Ramos (cell line): ENCODE results near the gene SP140L.
"Not testable (repeated sequence)": the region's sequence is repeated elsewhere in the genome, so short reads cannot be mapped to it uniquely, and the experiment has no call there.

Experiments used
- in situ Hi-C: fragments of 300-500 bp; cut with MboI; formaldehyde crosslinking; loops from one replicate; pipeline ENCODE4 v1.14.3; 2022; ENCODE audit warnings: low sequenced_read_pairs; ENCODE audit not compliant: unreplicated experiment

SP140L gene

DNA sequence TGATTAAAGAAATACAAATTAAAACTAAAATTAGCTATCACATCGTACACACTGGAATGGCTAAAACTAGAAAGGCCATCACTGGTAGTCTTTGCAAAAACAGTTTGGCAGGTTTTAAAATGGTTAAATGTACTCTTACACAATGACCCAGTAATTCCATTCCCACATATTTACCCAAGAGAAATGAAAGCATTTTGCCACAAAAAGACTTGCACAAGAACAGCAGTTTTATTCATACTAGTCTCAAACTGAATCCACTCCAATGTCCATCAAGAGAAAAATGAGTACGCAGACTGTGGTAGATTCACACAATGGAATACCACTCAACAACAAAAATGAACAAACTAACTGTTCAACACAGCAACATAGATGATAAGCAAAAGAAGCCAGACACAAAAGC is 29.1 kb downstream of the SP140L start:
- in situ Hi-C loops: no loop called here

DNA sequence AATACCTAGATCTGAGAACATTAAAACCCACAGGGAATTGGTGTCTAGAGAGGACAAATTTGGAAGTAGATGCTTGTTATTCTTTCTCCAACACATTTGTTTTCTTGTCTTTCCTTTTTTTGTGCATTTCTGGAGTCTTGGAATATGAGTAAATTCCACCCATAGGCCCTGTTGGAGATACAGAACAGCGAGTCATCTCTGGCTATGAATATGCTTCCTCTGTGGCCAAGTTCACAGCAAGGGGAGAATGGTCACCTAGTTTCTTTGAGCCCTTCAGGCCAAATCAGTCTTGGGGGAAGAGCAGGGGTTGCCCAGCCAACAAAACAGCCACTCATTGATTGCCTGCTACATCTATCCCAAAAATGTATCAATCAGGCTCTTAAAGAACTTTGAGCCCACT is 31.3 kb downstream of the SP140L start:
- in situ Hi-C loops: no loop called here

DNA sequence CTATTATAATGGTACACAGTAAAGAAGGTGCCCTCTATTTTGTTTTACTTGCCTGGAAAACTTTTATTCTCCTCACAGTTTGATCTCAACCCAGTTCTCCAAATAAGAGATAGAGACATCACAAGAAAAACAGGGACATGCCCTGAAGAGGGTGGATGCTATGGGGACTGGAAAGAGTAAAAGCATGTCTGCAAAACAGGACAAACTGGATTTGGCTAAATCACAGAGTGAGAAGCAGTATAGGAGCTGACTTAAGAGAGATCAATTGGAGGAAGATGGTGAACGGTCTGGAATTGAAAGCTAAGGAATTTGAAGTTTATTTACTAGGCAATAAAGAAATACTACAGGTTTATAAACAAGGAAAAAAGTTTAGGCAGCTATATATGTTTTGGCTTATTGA is 33.0 kb downstream of the SP140L start:
- in situ Hi-C loops: no loop called here

DNA sequence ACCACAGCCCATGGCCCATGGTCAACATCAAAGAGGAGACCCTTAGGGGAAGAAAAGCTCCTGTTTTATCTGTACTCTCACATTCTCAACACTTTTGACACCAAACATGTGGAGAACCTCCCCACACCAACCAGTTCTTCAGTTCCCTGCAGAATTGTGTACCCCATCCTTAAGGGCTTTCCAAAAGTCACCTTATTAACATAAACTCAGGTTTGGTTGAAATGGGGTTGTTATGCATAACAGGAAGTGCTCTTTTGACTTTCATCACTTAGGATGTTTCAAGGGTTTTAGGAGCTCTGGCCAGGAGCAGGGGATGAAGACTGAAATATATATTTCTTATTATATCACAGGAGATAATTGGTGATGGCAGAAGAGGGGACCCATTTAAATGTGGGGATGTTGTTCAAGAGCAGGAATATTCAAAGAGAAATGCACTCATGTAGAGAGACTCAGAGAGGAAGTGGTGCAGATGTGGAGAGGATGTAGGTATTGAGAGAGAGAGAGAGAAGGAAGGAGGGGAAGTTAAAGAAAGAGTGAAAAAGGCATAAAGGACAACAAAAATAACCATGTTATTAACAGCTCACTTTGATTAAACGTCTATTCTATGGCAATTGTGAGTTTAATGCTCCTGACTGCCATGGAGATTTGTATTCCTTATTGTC is 35.2 kb downstream of the SP140L start:
- in situ Hi-C loops: no loop called here

DNA sequence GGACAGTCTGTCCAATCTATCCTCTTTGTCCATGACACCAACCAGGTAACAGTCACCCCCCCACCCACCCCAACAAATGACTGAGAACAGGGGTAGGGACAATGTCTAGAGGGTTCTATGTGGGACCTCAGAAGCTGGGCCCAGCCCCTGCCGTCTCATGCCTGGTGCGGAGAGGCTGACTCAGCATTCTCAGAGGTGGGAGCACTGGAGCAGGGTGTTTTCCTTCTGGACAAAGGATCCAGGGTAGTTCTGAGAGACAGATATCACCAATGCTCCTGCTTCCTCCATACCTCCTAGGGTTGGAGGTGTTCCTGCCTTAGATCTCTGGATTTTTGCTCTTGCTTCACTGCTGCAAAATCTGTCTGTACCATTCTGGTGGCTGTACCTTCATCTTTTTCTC is 55.1 kb downstream of the SP140L start:
- in situ Hi-C loops: no loop called here

DNA sequence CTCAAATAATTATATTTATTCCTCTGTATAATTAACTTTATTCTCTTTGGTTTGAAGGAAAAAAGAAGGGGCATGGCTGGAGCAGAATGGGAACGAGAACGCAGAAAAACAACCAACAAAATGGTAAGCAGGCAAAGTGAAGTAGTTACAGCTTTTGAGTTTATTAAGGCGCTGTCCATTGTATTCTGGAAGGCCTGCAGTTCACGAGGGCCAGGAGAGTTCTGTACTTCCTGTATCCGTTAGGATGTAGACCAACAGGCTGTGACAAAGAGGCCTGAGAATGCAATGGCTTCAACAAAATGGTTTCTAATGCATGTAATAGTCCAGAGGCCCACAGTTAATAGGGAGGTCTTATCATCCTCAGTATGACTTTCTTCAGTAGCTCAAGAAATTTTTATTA is 56.5 kb downstream of the SP140L start:
- in situ Hi-C loops: no loop called here

DNA sequence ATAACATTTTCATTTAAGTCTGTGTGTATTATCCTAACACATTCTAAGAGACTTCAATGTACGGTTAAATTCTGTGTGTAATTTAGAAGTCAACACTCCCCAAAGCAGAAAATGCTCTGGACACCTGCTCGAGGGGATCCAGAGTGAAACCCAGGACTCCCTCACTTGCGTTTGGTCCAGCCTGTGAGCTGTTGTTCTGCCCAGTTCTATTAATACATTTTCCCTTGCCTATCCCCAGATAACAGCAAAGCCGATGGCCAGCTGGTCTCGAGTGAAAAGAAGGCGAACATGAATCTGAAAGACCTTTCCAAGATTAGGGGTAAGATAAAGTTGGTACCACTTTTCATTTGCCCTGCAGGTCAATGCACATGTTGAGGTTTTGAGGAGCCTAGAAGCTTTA is 58.0 kb downstream of the SP140L start:
- in situ Hi-C loops: no loop called here

DNA sequence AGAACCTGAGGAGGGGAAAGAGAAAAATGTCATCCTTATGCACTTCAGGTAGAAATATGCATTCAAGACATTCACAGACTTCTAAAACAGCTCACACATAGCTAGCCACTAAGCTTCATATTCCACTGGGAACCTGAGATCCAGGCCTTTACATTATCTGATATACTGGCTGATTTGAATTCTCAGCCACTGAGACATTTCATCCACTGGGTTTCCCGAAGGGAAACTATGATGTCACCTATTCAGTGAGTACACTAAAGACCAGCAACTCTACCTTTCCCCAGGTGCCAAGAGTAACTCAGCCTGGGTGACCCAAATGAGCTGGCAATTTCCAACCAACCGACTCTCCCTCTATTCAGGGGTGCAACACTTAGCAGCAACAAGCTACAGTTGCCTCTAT is 67.3 kb downstream of the SP140L start:
- in situ Hi-C loops: no loop called here

DNA sequence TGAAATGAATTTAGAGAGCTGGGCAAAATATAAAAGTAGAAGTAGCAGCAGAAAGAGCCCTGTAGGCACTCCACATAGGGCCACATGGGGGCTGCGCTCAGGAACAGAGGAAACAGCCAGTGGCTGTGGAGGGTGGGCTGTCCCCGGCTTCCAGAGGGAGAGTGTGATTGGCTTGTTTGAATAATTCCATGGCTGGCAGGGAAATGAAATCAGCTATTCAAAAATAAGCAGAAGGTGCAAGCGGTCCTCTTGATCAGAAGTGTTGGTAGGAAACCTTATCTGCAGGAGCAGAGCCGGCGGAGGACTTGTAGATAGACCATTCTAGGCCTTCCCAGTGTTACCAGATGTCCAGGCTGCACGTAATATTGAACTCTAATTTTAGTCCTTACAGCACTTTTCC is 71.7 kb downstream of the SP140L start:
- in situ Hi-C loops: not testable (repeated sequence)

DNA sequence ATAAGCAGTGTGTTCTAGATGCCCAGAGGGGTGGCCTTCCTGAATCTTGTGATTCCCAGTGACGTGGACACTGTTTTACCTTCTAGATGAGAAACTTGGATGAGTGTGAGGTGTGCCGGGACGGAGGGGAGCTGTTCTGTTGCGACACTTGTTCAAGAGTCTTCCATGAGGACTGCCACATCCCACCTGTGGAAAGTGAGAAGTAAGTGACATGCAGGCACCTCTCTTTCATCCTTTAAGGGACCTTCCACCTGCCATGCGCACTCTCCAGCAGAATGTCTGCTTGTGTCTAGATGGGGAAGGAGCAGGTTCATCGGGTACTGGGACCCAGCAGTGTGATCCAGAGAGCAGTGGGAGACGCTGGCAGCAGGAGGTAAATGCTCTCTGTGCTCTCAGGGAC is 73.0 kb downstream of the SP140L start:
- in situ Hi-C loops: no loop called here

DNA sequence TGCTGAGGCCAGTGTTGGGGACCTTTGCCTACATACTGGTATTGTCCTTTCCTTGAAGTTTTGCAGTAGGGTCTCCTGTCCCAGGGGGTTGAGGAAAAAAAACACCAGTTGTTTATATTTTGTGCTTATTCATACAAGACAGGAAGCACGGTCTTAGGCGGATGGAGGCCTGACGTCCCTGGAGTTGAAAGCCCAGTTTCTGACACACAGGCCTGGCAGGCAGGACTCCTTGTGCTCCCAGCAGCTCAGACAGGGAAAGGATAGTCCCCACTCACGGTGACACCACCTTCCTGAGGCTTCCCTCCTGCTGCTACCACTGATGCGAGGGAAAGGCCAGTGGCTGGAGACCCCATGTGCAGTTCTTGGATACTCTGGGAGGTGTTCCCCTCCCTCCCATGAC is 73.5 kb downstream of the SP140L start:
- in situ Hi-C loops: no loop called here

DNA sequence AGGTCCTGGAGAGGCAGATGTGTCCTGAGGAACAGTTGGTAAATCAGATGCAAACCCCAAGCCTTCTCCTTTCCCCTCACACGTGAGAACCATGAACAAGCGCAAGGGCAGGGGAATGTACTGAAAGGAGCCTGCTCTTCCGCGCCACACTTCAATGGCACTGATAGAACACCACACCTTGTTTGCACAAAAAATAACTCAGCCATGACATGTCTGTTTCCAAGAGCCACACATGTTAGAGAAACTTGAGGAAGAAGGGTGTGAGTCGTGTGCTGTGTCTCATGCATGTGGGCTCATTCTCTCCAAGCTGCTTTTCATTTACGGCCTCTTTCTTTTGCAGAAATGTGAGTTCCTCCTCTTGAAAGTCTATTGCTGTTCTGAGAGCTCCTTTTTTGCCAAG is 74.0 kb downstream of the SP140L start:
- in situ Hi-C loops: not testable (repeated sequence)

DNA sequence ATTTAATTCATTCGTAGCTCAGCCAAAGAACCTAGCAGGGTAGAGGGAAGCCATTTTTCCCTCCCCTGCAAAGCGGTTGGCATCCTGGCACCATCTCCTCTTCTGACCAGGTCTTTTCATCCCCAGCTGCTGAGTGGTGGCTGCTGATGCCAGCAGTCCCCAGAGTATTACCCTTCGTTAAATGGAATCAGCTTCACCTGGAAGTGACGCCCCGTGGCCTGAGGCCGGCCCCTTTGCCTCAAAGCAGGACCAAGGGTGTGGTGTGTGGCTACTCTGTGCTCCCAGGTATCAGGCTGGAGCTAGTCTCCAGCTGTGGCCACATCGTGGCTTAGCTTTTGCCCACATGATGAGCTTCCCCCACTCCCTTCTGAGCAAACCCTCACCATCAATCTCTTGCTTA is 76.8 kb downstream of the SP140L start:
- in situ Hi-C loops: no loop called here

DNA sequence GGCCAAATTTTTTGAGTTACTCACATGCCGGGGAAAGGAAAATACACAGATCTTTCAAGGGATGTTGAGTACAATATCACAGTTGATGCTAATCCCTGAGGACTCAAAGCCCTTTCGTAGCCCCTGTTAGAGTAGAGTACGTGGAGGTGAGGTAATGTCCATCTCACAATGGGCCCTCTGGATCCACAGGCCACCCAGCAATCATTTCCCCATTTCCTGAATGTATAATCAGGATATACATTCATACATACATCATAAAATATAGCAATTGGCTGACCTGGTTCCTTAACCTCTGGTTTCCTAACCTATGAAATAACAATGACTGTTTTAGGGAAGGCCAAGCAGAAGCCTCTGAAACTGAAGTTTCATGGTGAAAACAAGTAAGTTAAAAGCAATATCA is 78.8 kb downstream of the SP140L start:
- in situ Hi-C loops: no loop called here

DNA sequence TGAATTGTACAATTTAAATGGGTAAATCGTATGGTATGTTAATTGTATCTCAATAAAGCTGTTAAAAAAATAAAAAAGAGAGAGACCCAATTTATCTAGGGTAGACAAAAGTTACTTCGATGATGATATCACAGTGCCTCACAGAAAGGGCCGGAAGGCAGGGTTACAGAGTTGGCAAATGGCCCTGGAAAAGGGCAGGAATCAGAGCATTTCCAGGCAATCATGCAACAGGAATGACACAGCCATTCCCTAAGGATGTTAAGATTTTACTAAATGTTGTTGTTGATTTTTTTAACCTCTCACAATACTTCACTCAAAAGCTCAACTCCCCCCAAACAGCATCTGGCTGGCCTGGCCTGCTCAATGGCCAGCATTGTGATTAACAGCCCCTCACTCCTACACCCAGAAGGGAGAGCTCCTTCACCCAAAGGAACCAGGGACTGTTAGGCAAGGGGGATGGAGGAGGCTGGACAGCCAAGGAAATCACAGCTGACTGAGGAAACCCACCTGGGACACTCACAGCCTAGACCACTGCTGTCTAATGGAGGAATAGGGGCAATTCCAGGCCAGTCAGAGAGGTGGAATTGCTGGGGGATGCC is 81.3 kb downstream of the SP140L start:
- in situ Hi-C loops: no loop called here

DNA sequence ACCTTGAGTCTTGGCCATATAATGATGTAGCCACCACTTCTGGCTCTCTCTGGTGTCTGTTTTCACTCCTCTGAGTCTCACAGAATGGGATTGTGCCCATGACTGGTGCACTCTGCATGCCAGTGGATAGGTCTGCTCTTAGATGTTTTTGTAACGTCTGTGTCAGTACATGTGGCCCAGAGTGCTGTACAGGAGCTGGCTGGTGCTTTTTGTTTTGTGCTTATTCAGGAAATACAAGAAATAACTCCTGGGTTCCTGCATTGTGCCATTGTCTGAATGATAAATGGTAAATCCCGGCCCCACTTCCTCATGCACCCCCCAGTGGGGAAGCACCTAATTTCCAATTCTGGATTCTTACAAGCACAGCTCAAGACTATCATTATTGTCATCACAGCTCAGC is 82.3 kb downstream of the SP140L start:
- in situ Hi-C loops: not testable (repeated sequence)

DNA sequence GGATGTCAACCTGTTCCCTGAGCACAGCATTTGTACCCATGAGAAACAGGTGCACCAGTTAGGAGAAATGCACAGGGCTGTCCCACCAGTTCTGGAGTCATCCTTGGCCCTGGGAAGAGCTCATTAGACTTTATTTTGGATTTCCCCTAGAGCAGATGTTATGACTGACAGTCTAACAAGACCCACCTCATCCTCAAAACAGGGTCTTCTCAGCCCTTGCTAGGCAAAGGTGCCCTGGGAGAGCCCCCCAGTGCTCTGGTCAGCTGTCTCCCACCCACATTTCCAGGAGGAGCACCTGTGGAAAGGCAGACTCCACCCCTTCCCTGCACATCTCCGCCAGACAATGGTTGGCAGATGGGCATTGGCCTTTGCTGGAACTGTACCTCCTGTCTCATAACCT is 83.3 kb downstream of the SP140L start:
- in situ Hi-C loops: no loop called here

DNA sequence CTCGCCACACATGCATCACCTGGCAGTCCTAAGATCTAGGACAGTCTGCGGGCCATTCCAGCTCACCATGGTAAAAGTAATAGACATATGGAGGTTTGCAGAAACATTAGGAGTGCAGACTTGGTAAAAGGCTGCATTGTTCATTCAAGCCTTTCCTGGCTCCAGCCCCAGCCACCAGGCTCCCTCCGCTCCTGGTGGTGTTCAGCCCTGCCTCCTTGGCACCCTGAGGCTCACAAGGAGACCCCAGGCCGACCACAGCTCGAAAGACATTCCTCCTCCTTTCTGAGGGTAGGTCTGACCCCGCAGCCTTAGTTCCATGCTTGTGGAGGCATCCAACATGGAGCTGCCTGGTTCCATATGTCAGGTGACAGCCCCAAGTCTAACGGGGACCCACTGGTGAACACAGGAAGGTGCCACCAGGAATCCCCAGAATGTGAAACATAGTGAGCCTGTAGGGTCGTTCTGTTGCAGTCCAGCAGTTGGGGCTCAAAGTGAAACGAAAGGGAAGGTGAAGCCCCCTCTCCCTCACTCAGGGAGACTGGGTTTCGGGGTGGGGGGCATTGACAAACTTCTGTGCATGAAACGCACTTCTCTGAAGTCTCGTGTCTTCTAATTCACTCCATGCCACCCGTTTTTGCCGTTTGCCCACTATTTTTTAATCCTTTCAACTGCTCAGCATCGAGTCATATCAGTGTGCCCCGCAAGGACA is 84.0 kb downstream of the SP140L start:
- in situ Hi-C loops: no loop called here

DNA sequence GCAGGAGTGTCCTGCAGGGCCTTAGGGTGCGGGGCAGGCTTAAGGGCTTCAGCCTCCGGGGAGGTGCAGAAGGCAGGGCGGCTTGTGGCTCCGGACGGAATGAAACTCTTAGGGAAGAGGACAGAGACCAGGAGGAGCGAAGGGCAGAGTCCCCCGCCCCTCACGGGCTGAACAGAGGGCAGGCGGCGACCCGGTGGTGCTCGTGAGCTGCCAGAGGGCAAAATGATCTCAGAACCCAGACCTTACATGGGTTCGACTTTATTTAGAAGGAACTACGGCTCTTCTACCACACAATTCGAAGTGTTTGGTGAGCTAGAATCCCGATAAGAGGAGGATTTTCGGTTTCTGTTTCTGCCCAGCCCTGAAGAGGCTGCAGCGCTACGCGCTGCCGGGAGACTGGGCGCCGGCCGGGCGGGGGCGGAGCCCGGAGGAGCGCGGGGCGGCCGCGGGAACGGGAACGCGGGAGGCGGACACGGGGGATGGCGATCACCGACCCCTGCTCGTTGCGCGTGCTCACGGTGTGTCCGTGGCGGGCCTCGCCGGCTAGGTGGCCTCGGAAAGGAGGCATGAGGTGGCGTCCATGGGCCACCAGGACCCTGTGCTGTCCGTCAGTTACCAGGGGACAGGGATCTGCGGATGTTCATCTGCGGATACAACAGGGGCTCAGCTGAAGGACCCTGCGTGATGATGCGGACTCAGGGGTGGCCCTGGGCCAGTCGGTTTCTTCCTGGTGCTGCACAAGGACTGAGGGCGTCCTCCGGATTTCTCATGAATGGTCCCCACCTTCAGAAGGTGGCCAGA is 84.8 kb downstream of the SP140L start:
- in situ Hi-C loops: no loop called here

DNA sequence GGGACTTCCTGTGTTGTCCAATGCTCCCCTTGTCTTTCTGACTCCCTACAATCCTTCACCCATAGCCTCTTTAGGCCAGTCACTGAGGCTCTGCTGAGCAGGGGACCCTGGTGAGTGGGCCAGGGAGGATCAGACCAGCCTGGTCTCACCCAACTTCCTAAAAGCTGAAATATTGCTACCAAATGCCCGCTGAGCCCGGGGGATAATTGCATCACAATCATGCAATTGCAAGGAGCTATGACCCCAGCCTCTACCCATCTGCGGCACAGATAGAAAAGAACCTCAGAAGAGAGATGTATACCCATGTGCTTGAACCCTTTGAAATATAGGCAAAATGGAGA is 85.3 kb downstream of the SP140L start:
- in situ Hi-C loops: no loop called here

DNA sequence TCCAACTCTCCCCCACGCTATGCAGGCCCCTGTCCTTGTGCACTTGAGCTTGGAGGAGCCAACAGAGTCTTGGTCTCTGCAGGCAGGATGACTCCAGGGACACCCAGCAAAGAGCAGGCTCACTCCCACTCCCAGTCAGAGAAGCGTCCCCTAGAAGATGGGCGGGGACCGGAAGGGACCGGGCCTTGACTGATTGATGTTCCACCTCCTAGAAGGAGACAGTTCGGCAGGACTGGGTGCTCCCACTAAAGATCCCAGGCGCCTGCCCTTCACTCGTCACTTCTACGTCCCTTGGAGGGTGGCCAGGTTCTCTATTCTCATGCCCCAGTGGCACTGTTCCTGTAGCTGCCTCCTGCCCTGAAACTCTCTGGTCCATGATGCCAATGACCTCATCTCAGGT is 85.9 kb downstream of the SP140L start:
- in situ Hi-C loops: no loop called here
